Ishikawa (cell line): ENCODE data around the gene RAC2.

Experiments
- CEBPB ChIP-seq: IDR thresholded peaks from 2 replicates; pipeline ENCODE4 v1.6.1; 2012
- CREB1 ChIP-seq: IDR thresholded peaks from 2 replicates; pipeline ENCODE4 v1.6.1; 2012; ENCODE audit warnings: low read depth
- EGR1 ChIP-seq: IDR thresholded peaks from 2 replicates; pipeline ENCODE4 v1.6.1; 2012
- EP300 ChIP-seq: IDR thresholded peaks from 2 replicates; pipeline ENCODE4 v1.6.1; 2012; ENCODE audit warnings: borderline replicate concordance
- FOXM1 ChIP-seq: IDR thresholded peaks from 2 replicates; pipeline ENCODE4 v1.6.1; 2012; ENCODE audit warnings: low read depth, borderline replicate concordance
- MAX ChIP-seq: IDR thresholded peaks from 2 replicates; pipeline ENCODE4 v1.6.1; 2012
- NFIC ChIP-seq: IDR thresholded peaks from 2 replicates; pipeline ENCODE4 v1.6.1; 2012
- RAD21 ChIP-seq: IDR thresholded peaks from 2 replicates; pipeline ENCODE4 v1.6.1; 2012; ENCODE audit warnings: low read depth
- REST ChIP-seq: IDR thresholded peaks from 2 replicates; pipeline ENCODE4 v1.6.1; 2012; ENCODE audit warnings: low read depth, mild to moderate bottlenecking
- TAF1 ChIP-seq: IDR thresholded peaks from 2 replicates; pipeline ENCODE4 v1.6.1; 2012; ENCODE audit warnings: low read depth, mild to moderate bottlenecking
- TCF12 ChIP-seq: IDR thresholded peaks from 2 replicates; pipeline ENCODE4 v1.6.1; 2012; ENCODE audit warnings: low read depth
- TEAD4 ChIP-seq: IDR thresholded peaks from 2 replicates; pipeline ENCODE4 v1.6.1; 2012
- USF1 ChIP-seq: IDR thresholded peaks from 2 replicates; pipeline ENCODE4 v1.6.1; 2012
- YY1 ChIP-seq: IDR thresholded peaks from 2 replicates; pipeline ENCODE4 v1.6.1; 2012; ENCODE audit warnings: low read depth
- ZBTB7A ChIP-seq: IDR thresholded peaks from 2 replicates; pipeline ENCODE4 v1.6.1; 2012; ENCODE audit warnings: low read depth

The RAC2 gene

GRCh38 chr22:37234736-37235711 is 9.0 kb downstream of the RAC2 start:
- TF ChIP-seq REST (peak; percentile 49; the same call in 1 of the 2 replicates), CEBPB (no peak)

- TF ChIP-seq USF1 (no peak), TCF12 (no peak), MAX (no peak), FOXM1 (no peak), EGR1 (no peak), CREB1 (no peak), RAD21 (no peak)
Observed at GRCh38 chr22:37233751-37234631, 10.1 kb downstream of the RAC2 start.

- TF ChIP-seq CEBPB, result no peak
- no peak for TF ChIP-seq ZBTB7A
- TF ChIP-seq EP300, result no peak
- TF ChIP-seq YY1, result no peak
- TF ChIP-seq MAX, result no peak
- TF ChIP-seq TCF12, result no peak
- TF ChIP-seq TAF1, result no peak
- TF ChIP-seq RAD21, result no peak
- no peak for TF ChIP-seq CREB1
- no peak for TF ChIP-seq EGR1
- TF ChIP-seq REST, result no peak
- no peak for TF ChIP-seq TEAD4
- no peak for TF ChIP-seq FOXM1
- TF ChIP-seq NFIC, result no peak
Observed at GRCh38 chr22:37232140-37232998, 11.7 kb downstream of the RAC2 start.

GRCh38 chr22:37231406-37232139 is 12.5 kb downstream of the RAC2 start:
- TF ChIP-seq MAX (no peak), CEBPB (no peak), TEAD4 (no peak), EGR1 (no peak), EP300 (no peak), CREB1 (no peak), RAD21 (no peak), TAF1 (no peak), NFIC (no peak), FOXM1 (no peak), YY1 (no peak), REST (no peak), ZBTB7A (no peak), USF1 (no peak)
